Measurements from ENCODE around the gene ZDHHC5.

ZDHHC5 gene, protein sequence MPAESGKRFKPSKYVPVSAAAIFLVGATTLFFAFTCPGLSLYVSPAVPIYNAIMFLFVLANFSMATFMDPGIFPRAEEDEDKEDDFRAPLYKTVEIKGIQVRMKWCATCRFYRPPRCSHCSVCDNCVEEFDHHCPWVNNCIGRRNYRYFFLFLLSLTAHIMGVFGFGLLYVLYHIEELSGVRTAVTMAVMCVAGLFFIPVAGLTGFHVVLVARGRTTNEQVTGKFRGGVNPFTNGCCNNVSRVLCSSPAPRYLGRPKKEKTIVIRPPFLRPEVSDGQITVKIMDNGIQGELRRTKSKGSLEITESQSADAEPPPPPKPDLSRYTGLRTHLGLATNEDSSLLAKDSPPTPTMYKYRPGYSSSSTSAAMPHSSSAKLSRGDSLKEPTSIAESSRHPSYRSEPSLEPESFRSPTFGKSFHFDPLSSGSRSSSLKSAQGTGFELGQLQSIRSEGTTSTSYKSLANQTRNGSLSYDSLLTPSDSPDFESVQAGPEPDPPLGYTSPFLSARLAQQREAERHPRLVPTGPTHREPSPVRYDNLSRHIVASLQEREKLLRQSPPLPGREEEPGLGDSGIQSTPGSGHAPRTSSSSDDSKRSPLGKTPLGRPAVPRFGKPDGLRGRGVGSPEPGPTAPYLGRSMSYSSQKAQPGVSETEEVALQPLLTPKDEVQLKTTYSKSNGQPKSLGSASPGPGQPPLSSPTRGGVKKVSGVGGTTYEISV

DNA sequence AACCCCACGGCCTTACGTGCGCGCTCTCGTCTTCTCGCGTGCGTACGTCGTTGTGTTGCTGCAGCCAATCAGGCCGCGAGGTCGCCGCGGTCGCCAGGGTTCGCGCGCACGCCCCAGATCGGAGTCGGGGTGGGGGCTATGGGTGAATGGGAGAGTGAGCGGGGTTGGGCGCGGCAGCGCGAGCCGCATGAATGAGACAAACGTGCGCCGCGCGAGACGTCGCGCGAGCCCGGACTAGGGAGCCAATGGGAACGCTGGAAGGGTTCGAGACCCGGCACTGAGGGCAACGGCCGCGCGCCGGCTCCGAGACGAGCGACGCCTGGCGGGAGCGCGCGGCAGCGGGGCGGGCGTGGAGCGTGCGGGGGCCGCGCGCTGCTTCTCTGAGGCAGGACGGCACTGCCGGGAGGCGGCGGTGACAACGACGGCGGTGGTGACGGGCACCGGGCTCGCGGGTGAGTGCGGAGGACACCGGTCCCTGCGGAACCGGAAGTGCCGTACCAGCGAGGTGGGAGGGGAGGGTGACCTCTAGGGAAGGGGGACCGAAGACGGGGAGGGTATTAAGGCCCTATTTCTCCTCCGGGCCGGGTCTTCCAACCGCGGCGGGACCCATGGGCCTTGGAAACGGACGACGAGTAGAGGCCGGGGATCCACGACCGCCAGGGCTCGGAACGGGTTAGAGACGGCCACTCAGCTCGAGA is at the start of gene ZDHHC5:
Gene ZDHHC5, plus strand, starts transcription at position 379 of the 698 bp plus-strand sequence. CDS start 4,977 bp downstream, outside the sequence.
- peak; percentile 100 for DNase-seq

DNA sequence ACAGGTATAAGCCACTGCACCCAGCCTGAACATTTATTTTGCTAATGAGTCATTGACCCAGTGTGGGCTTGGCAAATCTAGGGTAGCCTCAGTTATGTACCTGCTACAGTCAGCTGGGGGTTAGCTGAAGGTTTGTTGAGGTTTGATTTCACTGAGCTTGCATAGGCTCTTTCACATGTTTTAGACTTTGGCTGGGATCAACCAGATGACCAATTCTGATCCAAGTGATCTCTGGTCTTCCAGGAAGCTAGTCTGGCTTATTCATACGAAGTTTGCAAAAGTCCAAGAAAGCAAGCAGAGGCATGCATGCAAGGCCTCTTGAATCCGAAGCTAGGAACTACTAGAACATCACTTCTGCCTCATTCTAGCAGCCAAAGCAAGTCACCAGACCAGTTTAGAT is 49.5 kb upstream of the ZDHHC5 start:
- DNase-seq, result no peak

DNA sequence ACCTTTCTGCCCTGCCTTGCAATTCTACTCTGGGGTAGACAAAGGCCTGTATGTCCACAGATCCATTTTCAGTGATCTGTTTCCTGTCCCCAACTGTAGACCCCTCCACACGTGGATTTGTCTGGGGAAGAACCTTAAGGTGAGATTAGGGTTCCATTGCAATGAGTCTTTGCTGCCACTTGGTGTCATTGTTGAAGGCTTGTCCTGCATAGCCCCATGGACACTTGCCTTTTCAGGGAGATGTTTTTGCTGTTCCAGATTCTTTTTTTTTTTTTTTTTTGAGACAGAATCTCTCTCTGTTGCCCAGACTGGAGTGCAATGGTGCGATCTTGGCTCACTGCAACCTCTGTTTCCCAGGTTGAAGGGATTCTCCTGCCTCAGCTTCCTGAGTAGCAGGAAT is 48.6 kb upstream of the ZDHHC5 start:
- DNase-seq, result no peak

DNA sequence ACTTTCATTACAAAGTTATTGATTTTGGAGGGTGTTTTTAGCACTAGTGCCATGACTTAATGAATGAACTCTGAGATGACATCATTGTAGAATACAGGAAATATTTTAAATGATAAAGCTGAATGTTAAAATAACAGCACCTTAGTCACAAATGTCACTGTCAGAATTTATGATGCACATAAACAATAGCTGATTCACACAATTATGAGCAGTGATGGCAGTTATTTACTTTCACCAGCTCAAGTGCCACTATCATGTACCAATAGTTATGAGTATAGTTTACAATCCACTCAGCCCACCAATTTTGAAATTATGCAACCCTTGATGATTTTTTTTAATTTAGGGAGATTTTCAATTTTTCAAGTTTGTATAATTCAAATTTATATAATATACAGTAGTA is 47.4 kb upstream of the ZDHHC5 start:
- no peak for DNase-seq

DNA sequence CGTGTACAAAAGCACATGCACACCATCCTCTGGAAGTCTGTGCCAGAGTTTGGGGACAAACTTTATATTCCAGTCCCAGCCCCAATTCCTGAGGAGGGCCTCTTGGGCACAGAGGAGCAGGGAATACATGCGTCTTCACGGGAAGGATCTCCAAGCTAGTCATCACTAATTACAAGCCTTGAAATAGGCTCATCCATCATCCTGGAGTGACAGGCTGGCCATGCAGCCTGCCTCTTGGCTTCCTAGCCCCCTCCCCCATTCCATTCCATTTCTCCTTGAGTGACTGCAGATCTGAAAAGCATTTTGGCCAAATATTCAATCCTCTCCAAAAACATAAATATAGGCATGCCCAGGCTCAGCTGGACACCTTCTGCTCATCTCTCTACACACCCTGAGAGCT is 45.7 kb upstream of the ZDHHC5 start:
- DNase-seq, result no peak

DNA sequence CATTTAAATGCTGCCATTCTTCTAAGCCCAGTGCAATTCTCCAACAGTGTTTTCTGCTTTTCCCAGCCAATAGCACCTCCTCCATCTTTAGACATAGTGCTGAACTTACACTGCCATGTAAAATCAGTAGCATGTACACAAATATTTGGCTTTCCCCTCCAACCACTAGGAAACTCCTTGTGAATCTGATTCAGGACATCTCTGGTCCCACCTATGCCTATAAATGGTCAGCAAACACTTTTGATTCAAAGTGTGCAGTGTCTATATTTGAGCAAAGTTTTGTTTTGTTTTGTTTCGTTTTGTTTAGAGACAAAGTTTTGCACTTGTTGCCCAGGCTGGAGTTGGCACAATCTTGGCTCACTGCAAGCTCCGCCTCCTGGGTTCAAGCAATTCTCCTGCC is 43.0 kb upstream of the ZDHHC5 start:
- no peak for DNase-seq

DNA sequence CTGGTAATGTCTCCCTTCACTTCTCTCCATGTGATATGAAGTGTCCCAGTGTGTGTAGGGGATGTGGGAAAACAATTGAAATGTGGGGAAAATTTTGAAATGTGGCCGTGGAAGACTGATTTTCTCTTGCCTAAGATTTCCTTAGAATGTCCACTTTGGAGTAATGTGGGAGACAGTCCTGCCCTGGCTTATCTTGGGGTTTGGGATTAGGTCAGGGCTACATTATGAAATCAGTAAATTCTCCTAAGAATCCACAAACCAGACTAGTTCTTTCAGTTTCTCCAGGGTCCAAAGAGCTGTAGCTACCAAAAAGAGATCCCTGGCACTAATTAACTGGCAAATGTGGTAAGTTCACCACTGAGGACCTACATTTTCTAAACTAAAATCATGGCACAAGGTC is 41.0 kb upstream of the ZDHHC5 start:
- DNase-seq, result no peak

DNA sequence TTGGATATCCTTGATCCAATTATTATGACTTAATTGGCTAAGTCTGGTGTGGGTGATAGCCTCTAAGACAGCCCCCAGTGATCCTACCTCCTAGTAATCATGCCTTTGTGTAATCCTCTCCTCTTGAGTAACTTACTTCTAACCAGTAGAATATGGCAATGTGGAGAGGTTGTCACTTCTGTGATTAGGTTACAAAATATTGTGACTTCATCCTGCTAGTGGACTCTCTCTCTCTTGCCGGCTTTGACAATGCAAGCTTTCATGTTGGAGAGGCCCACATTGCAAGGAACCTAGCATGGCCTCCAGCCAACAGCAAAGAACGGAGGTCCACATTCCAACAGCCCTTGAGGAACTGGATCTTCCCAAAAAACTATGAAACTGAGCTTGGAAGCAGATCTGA is 37.7 kb upstream of the ZDHHC5 start:
- no peak for DNase-seq

DNA sequence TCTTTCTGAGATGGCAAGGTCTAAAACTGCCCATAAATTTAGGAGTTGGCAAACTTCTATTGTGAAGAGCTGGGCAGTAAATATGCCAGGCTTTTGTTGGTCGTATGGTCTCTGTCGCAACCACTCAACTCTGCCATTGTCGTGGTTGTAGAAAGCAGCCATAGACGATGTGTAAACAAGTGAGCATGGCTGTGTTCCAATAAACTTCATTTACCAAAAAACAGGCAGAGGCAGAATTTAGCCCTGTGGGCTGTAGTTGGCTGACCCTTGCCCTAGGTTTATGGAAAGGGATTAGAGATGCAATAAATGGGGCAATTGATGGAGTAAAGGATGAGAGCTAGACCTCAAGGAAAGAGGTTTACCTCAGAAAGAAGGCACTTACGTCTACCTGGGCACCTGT is 35.8 kb upstream of the ZDHHC5 start:
- no peak for DNase-seq

DNA sequence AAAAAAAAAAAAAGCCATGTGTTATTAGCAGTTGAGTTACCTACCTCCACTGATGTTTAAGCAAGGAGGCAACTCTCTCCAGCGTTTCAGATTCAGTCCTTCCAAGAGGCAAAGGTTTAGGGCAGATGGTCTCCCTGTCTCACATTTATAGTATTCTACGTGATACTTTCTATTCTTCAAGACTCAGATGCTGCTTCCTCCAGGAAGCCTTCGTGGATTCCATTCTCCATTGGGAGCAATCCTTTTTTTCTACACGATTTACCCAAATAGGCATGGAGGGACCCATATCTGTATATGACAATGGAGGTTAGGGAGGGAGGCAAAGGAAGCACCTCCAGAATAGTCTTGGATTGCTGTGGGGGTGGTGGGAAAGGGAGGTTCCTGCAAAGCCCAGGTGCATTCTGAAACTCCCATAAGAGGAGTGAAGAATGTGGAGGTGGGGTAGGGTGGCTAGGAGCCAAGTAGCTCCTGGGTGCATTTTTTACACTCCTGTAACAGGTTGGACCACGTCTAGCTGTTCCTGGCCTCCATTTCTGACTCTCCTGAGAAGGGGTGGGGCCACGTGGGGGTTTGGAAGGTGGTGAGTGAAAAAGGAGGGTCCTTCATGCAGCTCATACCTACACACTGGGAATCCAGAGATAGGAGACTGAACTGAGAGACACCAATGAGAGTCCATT is 34.4 kb upstream of the ZDHHC5 start:
- DNase-seq, result no peak

DNA sequence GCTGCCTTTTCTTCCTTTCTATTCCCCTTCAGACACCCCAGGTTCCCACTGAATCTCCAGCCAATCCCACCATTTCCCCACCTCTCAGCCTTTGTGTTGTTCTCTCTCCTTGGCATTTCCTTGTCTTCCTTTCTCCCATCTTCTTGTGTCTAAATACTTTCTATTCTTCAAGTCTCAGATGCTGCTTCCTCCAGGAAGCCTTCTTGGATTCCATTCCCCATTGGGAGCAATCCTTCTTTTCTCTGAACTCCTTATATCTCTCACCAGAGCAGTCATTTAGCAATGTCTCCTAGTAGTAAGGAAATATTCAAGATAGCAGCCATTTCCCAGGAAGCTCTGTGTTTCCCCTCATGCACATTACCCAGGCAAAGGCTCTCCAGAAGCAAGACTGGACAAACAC is 33.6 kb upstream of the ZDHHC5 start:
- DNase-seq, result no peak

DNA sequence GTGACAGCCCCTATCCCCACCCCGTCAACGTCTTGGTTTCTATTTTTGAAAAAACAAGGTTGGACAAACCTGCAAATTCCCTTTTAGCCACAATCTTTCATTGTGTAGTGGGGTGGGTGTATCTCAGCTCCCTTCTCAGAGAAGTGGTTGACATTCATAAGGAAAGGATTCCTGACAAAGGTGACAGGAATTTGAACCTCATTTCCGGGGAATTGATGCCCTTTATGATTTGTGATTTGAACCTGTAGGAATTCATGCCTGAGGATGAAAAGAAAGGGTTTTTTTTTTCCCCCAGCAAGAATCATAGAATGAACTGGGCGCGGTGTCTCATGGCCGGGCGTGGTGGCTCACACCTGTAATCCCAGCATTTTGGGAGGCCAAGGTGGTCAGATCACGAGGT is 32.7 kb upstream of the ZDHHC5 start:
- DNase-seq, result no peak

DNA sequence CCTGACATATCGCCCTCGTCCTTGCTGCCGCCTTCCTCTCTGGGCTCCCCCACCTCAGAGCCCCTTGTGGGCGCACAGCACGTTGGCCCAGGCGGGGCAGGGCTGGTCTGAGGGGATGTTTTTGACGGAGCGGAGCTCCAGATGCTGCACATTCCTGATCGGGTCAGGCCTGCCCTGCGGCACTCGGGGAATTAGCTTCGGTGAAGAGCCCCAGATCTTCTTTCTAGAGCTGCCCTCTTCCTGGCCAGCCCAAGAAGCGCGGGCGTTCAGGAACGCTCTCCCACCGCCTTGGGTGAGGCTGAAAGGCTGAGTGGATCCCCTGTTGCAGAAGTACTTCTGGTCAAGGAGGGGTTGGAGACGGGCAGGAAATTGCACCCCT is 30.3 kb upstream of the ZDHHC5 start:
- no peak for DNase-seq

DNA sequence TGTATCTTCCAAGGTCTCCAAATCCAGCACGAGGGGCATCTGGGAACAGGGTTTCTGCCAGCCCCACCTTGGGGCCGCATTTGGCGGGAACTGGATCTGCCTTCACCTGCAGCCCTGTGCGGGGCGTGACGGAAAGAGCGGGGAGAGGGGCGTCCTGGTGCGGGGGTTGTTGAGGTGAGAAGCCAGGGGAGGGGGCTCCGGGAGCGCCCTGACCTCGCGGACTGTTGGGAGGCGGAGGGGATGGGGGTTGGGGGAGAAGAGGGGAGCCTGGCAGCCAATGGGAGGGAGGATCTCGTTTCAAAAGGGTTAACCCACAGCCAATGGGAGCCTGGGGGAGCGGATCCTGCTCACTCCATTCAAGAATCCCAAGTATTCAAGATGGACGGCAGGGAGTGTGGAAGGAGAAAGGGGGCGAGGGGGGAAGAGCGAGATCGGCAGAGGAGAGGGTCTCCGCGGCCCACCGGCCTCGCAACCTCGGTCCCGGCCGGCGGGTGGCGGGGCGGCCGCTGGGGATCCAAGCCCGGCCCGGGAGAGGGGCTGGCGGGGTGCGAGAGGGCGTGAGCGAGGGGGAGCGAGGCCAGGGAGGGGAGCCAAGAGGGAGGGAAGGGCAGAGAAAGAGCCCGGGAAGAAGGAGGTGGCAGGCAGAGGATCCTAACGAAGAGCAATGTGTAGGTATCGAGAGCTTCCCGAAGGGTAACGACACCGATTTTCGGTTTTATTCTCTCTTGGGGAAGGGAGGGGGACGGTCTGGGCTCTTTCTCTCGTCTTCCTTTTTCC is 29.7 kb upstream of the ZDHHC5 start:
- DNase-seq, result peak; percentile 16

DNA sequence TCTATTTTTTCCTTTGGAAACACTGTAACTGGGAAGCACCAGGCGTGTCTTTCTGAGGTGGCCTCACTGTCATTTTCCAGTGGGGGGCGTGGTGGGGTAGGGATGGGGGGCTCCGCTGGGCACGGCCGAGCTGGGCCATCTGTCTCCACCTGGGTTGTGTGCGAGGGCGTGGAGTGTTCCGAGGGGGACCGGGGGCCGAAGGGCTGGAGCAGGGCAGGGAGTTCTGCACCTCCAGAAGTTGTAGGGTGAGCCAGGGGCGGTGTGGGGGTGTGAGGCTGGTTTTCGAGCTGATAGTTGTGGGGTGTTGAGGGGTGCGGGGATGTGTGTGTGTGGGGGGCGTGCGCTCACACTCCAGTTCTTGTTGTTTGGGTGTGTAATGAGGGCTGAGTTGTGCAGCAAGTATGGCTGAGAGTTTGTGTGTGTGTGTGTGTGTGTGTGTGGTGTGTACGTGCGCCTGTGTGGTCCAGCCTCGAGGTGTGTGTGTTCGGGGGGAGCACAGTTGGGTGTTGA is 29.0 kb upstream of the ZDHHC5 start:
- no peak for DNase-seq

DNA sequence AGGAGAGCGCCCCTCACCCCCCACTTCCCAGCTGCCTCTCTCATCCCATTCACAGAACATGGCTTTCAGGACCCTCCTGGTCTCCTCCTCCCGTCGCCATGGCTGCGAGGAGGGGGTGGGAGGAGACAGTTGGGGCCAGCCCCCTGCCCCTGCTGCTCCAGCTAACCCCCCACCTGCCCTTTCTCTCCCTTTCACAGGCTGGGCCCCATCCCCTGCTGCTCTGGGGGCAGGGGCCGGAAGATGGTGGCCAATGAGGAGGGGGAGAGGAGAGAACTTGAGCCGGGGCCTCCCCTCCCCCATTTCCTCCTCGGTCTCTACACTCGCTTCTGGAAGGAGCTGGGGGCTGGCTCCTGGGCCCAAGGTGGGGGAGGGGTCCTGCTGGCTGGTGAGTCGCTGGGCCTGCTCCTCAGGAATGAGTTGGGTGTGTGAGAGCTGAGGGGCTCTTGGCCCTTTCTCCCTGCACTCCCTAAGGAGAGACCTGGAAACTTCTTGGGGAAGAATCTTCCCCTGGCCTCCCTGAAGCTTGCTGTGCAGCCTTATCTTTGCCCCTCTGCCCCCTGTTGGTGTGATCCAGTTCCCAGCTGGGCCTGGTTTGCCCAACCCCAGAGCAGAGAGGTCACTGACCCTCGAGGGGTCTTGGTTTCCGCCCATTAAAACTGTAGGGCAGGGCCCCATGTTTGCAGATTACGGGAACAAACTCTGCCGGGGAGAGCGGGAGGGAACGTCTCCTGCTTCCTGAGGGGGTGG is 28.4 kb upstream of the ZDHHC5 start:
- DNase-seq, result no peak

DNA sequence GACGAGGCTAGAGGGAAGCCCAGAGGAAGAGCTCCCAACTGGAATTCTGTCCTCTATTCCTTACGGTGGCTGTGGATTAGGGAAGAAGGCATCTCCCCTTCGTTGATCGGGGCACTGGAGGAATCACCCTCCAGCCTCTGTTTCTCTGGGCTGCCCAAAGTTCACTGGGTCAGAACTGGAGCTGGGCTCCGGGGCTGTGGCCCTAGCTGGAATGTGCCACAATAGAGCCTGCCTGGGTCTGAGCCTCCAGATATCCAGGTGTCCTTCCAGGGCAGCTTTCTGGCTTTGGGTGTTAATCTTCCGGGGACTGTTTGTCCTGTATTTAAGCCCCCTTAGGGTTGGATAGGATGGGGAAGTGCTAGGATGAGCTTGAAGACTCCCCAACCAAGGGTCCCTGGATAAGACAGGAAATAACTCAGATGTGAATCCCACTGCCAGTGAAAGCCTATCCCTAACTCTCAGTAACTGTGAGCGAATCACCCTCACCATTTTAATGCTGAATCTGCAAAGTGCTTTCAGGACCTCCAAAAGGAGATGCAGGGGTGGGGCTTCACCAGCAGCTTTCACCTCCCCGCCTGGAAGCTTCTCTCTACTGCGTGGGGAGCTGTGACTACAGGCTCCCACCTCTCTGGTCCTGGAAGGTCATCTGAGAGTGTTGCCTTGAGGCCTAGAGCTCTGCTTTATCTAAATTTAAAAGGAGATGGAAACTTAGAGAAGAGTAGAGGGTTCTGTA is 27.7 kb upstream of the ZDHHC5 start:
- no peak for DNase-seq

DNA sequence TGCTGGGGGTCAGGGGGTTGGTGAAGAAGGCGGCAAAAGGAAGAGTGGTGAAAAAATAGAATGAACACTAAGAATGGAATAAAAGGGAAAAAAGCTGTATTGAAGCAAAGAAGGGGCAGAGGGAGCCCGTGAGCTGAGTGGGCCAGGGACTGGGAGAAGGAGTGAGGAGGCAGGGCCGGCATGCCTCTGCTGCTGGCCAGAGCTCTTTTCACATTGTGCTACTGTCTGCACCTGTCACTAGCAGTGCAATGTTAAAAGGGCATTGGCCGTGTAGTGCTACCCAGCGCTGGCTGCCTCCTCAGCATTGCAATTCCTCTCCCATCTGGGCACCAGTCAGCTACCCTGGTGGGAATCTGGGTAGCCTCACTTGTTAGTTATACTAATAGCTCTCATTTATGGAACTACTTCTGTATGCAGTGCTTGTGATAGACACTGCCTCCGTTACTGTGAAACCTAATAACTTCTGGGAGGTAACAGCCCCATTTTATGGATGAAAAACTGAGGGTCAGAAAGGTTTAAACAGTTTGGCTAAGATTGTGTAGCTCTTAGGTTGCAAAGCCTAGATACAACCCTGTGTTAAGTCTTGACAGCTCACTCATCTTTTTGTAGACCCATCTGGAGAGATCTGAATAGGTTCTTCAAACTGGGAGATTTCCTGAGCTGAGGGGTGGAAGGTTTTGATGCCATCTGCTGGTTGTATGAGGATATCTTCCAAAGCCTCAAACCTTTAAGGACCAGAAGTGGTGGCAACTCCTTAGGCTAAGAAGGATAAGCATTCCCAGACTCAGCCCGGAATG is 26.7 kb upstream of the ZDHHC5 start:
- peak; percentile 52 for DNase-seq

DNA sequence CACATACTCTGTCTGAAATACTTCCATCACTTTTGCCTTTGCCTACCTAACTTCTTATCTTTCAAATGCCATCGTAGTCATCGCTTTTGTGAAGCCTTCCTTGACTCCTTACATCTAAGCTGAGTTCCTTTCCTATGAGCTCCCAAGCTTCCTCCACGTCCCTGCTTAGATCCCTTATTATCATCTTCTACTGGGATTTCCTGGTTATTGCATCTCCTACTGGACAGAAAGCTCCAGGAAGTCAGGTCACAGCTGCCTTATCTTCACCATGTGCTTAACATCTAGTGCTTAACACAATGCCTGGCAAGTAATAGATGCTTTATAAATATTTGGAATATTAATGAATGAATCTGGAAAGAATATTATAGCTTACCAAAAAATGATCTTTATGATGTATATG is 24.1 kb upstream of the ZDHHC5 start:
- DNase-seq, result no peak
